Body of pancreas (tissue), 4 donors: Measurements from ENCODE around the gene HEXB.

Experiments used
- POLR2A ChIP-seq, 3 donors: fragments of 450-650 bp; IDR thresholded peaks; one replicate each; pipeline ENCODE4 v1.6.1; 2016; ENCODE audit warnings: antibody characterized with exemption in 3 of 3, mild to moderate bottlenecking in 2 of 3
- TF ChIP-seq, protein P1 (sequence below), 7 experiments: fragments of 450-650 bp in 4 of 7; fragments of 200-600 bp in 3 of 7; sonication (generic) in 3 of 7; IDR thresholded peaks; one replicate each; pipeline ENCODE4 v1.5.1; 2016 to 2019; ENCODE audit warnings: antibody characterized with exemption in 7 of 7

DNA sequence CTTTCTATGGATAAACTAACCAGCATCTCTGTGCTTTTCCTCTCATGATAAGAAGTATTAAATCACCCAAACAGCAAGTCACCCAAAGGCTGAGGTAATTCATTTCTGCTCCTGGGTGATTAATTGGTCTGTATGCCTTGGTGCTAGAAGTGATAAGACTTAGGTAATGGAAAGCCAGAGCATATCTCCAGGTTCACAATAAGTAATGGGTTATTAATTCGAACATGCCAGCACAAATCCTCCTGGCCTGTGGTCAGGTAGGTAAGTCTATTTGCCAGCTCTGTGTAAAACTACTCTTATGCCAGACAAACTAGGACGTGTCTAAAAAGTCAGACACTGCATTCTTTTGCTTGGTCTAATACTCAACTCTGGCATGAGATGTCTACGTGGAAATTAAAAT is 33.3 kb upstream of the HEXB start:
- TF ChIP-seq POLR2A (IDR thresholded peaks at IDR 0.05), result peak in 2 of 3 donors; percentile 28 to 40
- TF ChIP-seq, protein P1, sequence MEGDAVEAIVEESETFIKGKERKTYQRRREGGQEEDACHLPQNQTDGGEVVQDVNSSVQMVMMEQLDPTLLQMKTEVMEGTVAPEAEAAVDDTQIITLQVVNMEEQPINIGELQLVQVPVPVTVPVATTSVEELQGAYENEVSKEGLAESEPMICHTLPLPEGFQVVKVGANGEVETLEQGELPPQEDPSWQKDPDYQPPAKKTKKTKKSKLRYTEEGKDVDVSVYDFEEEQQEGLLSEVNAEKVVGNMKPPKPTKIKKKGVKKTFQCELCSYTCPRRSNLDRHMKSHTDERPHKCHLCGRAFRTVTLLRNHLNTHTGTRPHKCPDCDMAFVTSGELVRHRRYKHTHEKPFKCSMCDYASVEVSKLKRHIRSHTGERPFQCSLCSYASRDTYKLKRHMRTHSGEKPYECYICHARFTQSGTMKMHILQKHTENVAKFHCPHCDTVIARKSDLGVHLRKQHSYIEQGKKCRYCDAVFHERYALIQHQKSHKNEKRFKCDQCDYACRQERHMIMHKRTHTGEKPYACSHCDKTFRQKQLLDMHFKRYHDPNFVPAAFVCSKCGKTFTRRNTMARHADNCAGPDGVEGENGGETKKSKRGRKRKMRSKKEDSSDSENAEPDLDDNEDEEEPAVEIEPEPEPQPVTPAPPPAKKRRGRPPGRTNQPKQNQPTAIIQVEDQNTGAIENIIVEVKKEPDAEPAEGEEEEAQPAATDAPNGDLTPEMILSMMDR (IDR thresholded peaks at IDR 0.05), result no peak
